Keratinocyte (primary cell): ENCODE results near the gene RETREG3. TPM values are rescaled to one million over a fixed set of nuclear protein-coding genes. Genes with fewer than 3 reads are reported as not detected.
"Not testable (repeated sequence)": the region's sequence is repeated elsewhere in the genome, so short reads cannot be mapped to it uniquely, and the experiment has no call there.

Experiments used
- DNase-seq: peaks from one replicate; pipeline ENCODE4 v3.0.0-alpha.2; 2011; ENCODE audit warnings: low read depth, missing footprints, low spot score
- FAIRE-seq: peaks from 2 replicates; lab custom pipeline; 2011; peaks lifted over from hg19 to GRCh38; lab: Jason Lieb, UNC
- H2AFZ ChIP-seq: 2 replicates; pipeline ENCODE4 v1.6.0; 2012; ENCODE audit warnings: low read length, control low read depth, inconsistent platforms; ENCODE audit not compliant: control insufficient read depth
- H3K27ac ChIP-seq: 2 replicates; pipeline ENCODE4 v1.5.1; 2011; ENCODE audit warnings: low read length; ENCODE audit not compliant: control insufficient read depth, insufficient read depth
- H3K27me3 ChIP-seq: 3 replicates; pipeline ENCODE4 v1.6.0; 2011; ENCODE audit warnings: low read length; ENCODE audit not compliant: control insufficient read depth, insufficient read depth; ENCODE audit errors: extremely low read depth
- H3K36me3 ChIP-seq, 2 experiments: 2 replicates in 1 of 2; 3 replicates in 1 of 2; pipeline ENCODE4 v1.5.1; 2011; ENCODE audit warnings: low read length in 2 of 2, mild to moderate bottlenecking in 1 of 2; ENCODE audit not compliant: control insufficient read depth in 2 of 2, insufficient read depth in 2 of 2; ENCODE audit errors: extremely low read depth in 1 of 2
- H3K4me1 ChIP-seq: 3 replicates; pipeline ENCODE4 v1.5.1; 2011; ENCODE audit warnings: low read length; ENCODE audit not compliant: control insufficient read depth, insufficient read depth; ENCODE audit errors: extremely low read depth
- H3K4me2 ChIP-seq: 3 replicates; pipeline ENCODE4 v1.6.0; 2011; ENCODE audit warnings: low read depth, low read length; ENCODE audit not compliant: control insufficient read depth, insufficient read depth; ENCODE audit errors: extremely low read depth
- H3K4me3 ChIP-seq, 3 experiments: fragments of 200-600 bp in 1 of 3; sonication (generic) in 1 of 3; 2 replicates in 2 of 3; 3 replicates in 1 of 3; pipeline ENCODE4 v1.5.1; 2011 to 2016; ENCODE audit warnings: low read length in 3 of 3, mild to moderate bottlenecking in 3 of 3, control low read depth in 2 of 3, inconsistent platforms in 1 of 3, low read depth in 1 of 3, mixed read lengths in 1 of 3, mixed run types in 1 of 3, moderate library complexity in 1 of 3; ENCODE audit not compliant: control insufficient read depth in 2 of 3, insufficient read depth in 2 of 3; ENCODE audit errors: extremely low read depth in 1 of 3
- H3K79me2 ChIP-seq: 2 replicates; pipeline ENCODE4 v1.6.0; 2012; ENCODE audit warnings: low read length; ENCODE audit not compliant: control insufficient read depth, insufficient read depth
- H3K9ac ChIP-seq: 3 replicates; pipeline ENCODE4 v1.6.0; 2011; ENCODE audit warnings: low read length; ENCODE audit not compliant: control insufficient read depth, insufficient read depth; ENCODE audit errors: extremely low read depth
- H3K9me1 ChIP-seq: 3 replicates; pipeline ENCODE4 v1.6.0; 2011; ENCODE audit warnings: low read length; ENCODE audit not compliant: control insufficient read depth, insufficient read depth; ENCODE audit errors: extremely low read depth
- H3K9me3 ChIP-seq: 2 replicates; pipeline ENCODE4 v1.5.1; 2012; ENCODE audit warnings: low read depth, low read length; ENCODE audit not compliant: control insufficient read depth
- H4K20me1 ChIP-seq: 3 replicates; pipeline ENCODE4 v1.6.0; 2011; ENCODE audit warnings: low read length; ENCODE audit not compliant: control insufficient read depth, insufficient read depth; ENCODE audit errors: extremely low read depth
- CTCF ChIP-seq, 3 experiments: IDR thresholded peaks in 1 of 3; conservative IDR thresholded peaks in 1 of 3; optimal IDR thresholded peaks in 1 of 3; 2 replicates in 2 of 3; 3 replicates in 1 of 3; pipeline versions ENCODE3 to v1.5.1; 2011; ENCODE audit warnings: low read length in 3 of 3, mild to moderate bottlenecking in 3 of 3, moderate library complexity in 2 of 3, control low read depth in 1 of 3, inconsistent platforms in 1 of 3; ENCODE audit not compliant: insufficient read depth in 2 of 3; ENCODE audit errors: extremely low read depth in 1 of 3
- EZH2 ChIP-seq: IDR thresholded peaks from one replicate; pipeline ENCODE4 v1.6.1; 2012; ENCODE audit warnings: inconsistent platforms, mild to moderate bottlenecking, low read length, moderate library complexity
- dilution Hi-C: fragments of 300-500 bp; cut with MboI; formaldehyde crosslinking; loops from one replicate; pipeline ENCODE4 v1.7.0; 2020; ENCODE audit warnings: low sequenced_read_pairs; ENCODE audit not compliant: extremely low pct_ligation_motif_present
- polyA plus RNA-seq, 5 experiments: library from polyadenylated mRNA; depleted of rRNA in 3 of 5; stranded (reverse) in 3 of 5; stranded (forward) in 1 of 5; unstranded in 1 of 5; fragments of >200 nt; gene quantifications; 1 replicate in 1 of 5; 2 replicates in 3 of 5; 3 replicates in 1 of 5; pipeline versions ENCODE4 v1.2.1 to v1.2.3, GENCODE V29; 2011 to 2012; ENCODE audit warnings: missing spikeins in 2 of 5, low read depth in 1 of 5, low replicate concordance in 1 of 5

RETREG3 gene
- polyA plus RNA-seq, 1 donor (not counting 4 experiments of a cell fraction or from before 2014, with no cell fraction given) = 25.2 TPM

- Histone ChIP-seq H3K4me1 (peaks cover 18% of the 10 kb centered on the region), H3K9me3 (no peaks in the 10 kb centered on the region), H3K4me3 (no peak overlapping the region), H3K9me1 (peaks cover 2% of the 10 kb centered on the region), H4K20me1 (no peaks in the 10 kb centered on the region), H3K4me2 (no peak overlapping the region), H2AFZ (no peak overlapping the region), H3K36me3 (peaks cover 29 to 30% of the 10 kb centered on the region in 2 experiments), H3K9ac (no peak overlapping the region), H3K27ac (no peak overlapping the region), H3K27me3 (no peaks in the 10 kb centered on the region), H3K79me2 (peaks cover 10% of the 10 kb centered on the region)
- TF ChIP-seq EZH2 = no peak
- no peak for TF ChIP-seq CTCF (optimal IDR thresholded peaks at IDR 0.05 in 1 of 3, IDR thresholded peaks at IDR 0.05 in 1 of 3, conservative IDR thresholded peaks at IDR 0.05 in 1 of 3; ENCODE audit: extremely low read depth in 1 of 3, insufficient read depth in 2 of 3, low read length in 3 of 3)
- DNase-seq (no peak), FAIRE-seq (no peak)
- dilution Hi-C loops = no loop called here
These were observed 4.6 kb upstream of the RETREG3 start for GRCh38 chr17:42613699-42614295.

DNA sequence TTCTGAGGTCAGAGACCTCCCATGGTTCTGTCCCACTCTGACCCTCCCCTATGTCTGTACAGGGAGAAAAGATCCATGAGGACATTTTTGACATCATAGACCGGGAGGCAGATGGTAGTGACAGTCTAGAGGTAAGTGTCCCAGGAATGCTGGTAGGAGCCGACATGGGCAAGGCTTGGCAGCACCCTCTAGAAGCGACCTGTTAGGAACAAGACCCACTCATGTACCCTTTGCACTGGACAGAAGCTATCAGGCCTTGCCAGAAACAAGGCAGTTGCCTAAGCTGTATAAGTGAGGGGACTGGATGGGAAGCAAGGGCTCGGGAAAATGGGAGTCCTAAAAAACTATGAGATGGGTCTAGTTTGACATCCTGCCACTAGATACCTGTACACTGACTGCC is 2.8 kb upstream of the RETREG3 start:
- H3K27me3 ChIP-seq = no peaks in the 10 kb centered on the region
- TF ChIP-seq EZH2 (no peak), CTCF (optimal IDR thresholded peaks at IDR 0.05 in 1 of 3, IDR thresholded peaks at IDR 0.05 in 1 of 3, conservative IDR thresholded peaks at IDR 0.05 in 1 of 3; ENCODE audit: extremely low read depth in 1 of 3, insufficient read depth in 2 of 3, low read length in 3 of 3) (no peak)
- H3K4me3 ChIP-seq = no peak overlapping the region
- dilution Hi-C loops = no loop called here
- H3K9me1 ChIP-seq = no peaks in the 10 kb centered on the region
- no peaks in the 10 kb centered on the region for H4K20me1 ChIP-seq
- FAIRE-seq (no peak), DNase-seq (no peak)
- H2AFZ ChIP-seq = no peak overlapping the region
- H3K4me2 ChIP-seq = no peak overlapping the region
- H3K36me3 ChIP-seq = peaks cover 29 to 30% of the 10 kb centered on the region in 2 experiments
- H3K4me1 ChIP-seq = peaks cover 14% of the 10 kb centered on the region
- H3K79me2 ChIP-seq = peaks cover 28% of the 10 kb centered on the region
- no peak overlapping the region for H3K27ac ChIP-seq
- H3K9ac ChIP-seq = no peak overlapping the region
- H3K9me3 ChIP-seq = no peaks in the 10 kb centered on the region

- FAIRE-seq, H3K9me1 ChIP-seq, H3K27me3 ChIP-seq, DNase-seq, H3K9me3 ChIP-seq, H4K20me1 ChIP-seq: not testable (repeated sequence)
- H3K36me3 ChIP-seq = peaks cover 23 to 28% of the 10 kb centered on the region in 2 experiments
- peak overlapping the region; percentile 71 for H3K9ac ChIP-seq
- H3K79me2 ChIP-seq = peaks cover 46% of the 10 kb centered on the region
- peak overlapping the region; percentile 47 for H3K27ac ChIP-seq
- peak overlapping the region; percentile 63 to 98 (median 80) for H3K4me3 ChIP-seq
- H2AFZ ChIP-seq = peak overlapping the region; percentile 79
- dilution Hi-C loops = loop anchor here (10.0 kb wide), 1 partner anchor 55 kb away; no protein-coding TSS in a partner anchor
- H3K4me2 ChIP-seq = peak overlapping the region; percentile 83
- H3K4me1 ChIP-seq = peaks cover 18% of the 10 kb centered on the region
These were observed 934 bp upstream of the RETREG3 start for GRCh38 chr17:42609814-42610801.
